GM19455 (cell line): Measurements from ENCODE around the gene PRR5.
"Not testable (repeated sequence)": the region's sequence is repeated elsewhere in the genome, so short reads cannot be mapped to it uniquely, and the experiment has no call there.

Source experiments
- ATAC-seq: cut with Tn5 transposase; IDR thresholded peaks from one replicate; pipeline ENCODE4 v1.9.1; 2021; ENCODE audit not compliant: unreplicated experiment

Gene PRR5, protein sequence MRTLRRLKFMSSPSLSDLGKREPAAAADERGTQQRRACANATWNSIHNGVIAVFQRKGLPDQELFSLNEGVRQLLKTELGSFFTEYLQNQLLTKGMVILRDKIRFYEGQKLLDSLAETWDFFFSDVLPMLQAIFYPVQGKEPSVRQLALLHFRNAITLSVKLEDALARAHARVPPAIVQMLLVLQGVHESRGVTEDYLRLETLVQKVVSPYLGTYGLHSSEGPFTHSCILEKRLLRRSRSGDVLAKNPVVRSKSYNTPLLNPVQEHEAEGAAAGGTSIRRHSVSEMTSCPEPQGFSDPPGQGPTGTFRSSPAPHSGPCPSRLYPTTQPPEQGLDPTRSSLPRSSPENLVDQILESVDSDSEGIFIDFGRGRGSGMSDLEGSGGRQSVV

DNA sequence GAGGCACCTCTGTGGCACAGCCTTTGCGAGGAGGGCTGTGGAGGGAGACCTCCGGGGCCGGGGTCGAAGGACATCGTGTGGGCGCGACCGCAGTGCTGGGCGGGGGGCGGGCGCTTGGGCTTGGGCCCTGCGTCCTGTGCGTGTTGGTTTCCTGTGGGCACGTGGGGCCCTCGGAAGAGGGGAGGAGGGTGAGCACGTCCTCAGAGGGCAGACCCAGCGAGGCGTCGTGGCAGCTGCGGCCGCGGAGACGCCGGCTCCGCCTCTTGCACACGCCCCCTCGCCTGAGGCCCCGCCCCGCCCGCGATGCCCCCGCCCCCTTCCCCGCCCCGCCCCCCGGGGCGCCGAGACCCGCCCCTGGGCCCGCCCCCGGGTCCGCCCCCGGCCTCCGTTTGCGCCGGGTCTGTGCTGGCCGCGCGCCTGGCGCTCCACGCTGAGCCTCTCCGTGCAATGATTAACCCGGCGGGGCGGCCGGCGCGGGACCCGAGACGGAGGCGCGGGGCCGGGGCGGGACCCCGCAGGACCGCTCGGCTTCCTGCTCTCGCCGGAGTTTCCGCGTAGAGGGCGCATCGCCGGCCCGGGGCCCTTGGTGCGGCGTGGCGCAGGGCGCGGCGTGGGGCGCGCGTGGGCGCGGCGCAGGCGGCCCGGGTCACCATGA, at the start of gene PRR5:
TSS of gene PRR5 (plus strand) at position 381 of the 655 bp plus-strand sequence. CDS start at position 652, 271 bp downstream.
- no peak for ATAC-seq

GRCh38 chr22:44652866-44653265, 49.1 kb upstream of the PRR5 start:
- ATAC-seq, result not testable (repeated sequence)

GRCh38 chr22:44658311-44658953, 43.6 kb upstream of the PRR5 start:
- ATAC-seq, result no peak

DNA sequence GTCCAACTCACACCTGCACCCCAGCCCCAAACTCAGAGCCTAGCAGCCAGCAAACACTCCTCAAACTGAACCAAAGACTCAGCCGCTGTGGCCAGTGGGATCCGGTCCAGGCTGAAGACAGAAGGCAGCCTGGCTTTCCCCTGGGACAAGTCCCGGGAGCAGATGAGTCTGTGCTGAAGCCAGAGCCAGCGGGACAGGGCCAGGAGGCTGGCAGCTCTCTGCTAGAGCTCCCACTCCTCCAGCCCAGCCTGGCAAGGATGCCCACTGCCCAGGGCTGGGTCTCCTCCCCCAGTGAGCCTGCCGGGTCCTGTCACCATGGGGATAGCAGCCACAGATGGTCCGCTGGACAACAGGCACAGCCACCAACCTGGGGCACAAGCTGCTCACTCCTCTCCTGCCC, 42.9 kb upstream of the PRR5 start:
- no peak for ATAC-seq

DNA sequence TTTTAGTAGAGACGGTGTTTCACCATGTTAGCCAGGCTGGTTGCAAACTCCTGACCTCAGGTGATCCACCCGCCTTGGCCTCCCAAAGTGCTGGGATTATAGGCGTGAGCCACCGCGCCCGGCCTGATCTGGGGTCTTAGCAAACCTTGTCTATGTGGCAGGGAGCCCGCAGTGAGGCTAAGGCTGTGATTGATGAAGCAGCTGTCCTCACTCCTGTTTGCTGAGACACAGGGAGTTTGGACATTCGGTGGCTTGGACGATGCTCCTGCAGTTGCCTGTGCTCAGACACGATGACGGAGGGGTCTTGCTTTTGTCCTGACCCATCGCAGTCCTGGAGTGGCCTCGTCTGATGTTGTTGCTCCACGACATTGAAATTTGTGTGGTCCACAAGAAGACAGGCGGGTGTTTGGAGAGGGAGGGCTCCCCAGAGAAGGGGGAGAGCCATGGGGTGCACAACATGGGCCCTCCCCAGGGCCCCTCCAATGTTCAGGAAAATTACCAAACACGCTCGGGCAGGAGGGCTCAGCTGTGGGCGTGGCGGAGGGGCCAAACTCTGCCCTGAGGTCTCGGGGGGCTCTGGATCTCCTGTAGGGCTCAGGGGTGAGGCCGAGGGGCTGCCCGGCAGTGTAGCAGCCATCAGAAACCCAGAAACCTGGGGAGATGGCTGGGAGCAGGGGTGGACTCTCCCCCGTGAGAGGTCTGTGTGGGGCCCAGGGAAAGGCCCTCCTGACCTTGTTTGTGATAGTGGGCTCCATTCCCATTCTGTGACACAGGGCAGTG, 41.8 kb upstream of the PRR5 start:
- ATAC-seq, result no peak

DNA sequence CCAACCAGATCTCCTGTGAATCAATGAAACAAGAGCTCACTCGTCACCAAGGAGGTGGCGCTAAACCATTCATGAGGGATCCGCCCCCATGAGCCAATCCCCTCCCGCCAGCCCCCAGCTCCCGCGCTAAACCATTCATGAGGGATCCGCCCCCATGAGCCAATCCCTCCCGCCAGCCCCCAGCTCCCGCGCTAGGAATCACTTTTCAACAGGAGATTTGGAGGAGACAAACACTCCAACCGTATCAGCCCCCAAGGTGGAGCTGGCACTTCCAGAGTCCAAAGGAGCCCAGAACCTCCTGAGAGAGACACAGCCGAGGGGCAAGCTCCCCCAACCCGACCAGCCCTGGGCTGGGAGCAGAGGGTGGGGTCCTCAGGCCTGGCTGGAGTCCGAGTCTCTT, 40.9 kb upstream of the PRR5 start:
- ATAC-seq, result no peak

- ATAC-seq, result no peak
Measured at GRCh38 chr22:44661659-44662569, 40.1 kb upstream of the PRR5 start.

DNA sequence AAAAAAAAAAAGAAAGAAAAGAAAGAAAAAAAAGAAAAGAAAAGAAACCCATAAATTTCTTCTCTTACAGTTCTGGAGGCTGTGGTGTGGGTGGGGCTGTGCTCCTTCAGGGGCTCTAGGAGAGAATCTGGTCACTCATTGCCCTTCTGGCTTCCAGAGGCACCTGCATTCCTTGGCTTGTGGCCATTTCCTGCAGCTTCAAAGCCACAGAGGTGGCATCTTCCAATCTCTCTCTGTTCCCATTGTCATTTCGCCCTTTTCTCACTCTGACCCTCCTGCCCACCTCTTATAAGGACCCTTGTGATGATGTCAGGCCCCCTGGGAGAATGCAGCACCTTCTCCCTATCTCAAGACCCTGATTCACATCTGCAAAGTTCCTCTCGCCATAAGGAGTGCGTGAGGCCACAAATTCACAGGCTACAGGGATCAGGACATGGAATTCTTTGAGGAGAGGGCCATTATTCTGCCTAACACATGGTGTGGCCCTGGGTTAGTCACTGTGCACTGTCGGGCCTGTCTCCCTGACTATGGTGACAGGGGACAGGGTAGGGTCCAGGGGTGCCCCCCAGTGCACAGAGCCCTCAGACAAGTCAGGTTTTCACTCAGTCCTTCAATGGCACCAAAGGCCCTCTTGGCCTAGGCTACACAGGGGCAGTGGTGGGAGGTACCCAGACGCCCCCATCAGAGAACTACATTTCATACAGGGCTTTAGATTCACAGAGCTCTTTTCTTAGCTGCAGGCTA, 38.6 kb upstream of the PRR5 start:
- no peak for ATAC-seq

DNA sequence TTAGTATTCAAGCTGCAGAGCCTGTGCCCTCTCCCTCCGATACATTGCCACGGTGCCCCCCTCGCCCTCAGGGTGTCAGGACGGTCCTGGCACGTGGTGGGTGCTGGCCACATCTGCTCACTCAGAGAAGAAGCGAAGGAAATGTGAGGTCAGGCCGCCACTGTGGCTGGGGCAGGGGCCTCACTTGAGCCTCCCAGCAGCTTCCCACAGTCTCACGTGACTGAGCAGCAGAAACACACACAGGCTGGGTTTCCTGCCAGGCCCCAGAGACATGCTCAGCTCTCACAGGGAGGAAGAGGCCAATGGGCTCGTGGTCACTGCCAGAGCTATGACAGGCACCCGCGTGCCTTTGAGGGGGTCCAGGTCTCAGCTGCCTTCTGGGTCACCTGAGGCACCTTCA, 37.9 kb upstream of the PRR5 start:
- ATAC-seq, result no peak

DNA sequence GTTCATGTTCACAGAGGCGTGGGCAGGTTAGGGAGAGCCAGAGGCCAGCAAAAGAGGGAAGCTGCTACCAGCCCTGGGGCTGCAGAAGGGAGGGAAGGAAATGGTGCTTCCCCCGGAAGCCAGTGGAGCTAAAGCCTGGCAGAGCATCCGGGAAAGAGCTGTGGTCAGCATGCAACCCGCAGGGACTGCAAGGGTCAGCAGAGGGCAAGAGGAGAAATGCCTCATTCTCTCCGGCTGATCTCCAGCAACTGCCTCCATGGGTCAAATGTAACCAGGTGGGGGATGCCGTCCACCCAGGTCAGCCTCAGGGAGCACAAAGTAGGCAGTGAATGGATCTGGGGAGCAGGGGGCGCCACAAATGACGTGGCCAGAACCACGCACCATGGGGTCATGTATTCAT, 36.9 kb upstream of the PRR5 start:
- ATAC-seq, result no peak

GRCh38 chr22:44666207-44666585, 35.8 kb upstream of the PRR5 start:
- ATAC-seq, result no peak

DNA sequence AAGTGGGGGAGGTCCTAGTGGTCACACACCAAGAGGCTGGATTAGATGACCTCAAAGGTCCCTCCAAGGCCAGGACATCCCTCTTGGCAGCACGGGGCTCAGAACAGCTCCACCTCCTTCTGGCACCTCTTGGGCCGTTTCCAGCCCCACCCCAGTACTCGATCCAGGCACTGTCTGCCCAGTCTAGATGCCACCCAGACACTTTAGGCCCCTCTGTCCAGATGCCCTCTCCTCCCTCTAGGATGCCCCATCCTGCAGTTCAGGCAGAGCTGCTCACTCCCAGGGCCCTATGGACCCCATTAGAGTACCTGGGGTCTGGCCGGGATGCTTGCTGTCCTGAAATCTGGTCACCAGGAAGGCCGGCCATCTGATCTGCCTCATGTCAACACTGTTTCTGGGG, 34.7 kb upstream of the PRR5 start:
- no peak for ATAC-seq

DNA sequence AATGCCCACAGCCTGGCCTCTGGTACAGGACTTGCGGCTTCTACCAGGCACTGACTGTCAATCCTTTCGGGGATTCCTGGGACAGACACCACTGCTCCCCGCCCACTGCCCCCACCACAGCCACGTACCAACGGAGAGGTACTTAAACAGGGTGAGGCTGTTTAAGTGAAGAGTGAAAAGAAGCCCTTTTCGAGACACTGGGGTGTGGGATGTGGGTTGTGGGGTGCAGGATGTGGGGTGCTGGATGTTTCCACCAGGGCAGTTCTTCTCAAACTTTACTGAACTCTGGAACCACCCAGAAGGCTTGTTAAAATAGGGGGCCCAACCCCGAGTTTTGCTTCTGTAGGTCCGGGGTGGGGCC, 34.2 kb upstream of the PRR5 start:
- ATAC-seq, result no peak

DNA sequence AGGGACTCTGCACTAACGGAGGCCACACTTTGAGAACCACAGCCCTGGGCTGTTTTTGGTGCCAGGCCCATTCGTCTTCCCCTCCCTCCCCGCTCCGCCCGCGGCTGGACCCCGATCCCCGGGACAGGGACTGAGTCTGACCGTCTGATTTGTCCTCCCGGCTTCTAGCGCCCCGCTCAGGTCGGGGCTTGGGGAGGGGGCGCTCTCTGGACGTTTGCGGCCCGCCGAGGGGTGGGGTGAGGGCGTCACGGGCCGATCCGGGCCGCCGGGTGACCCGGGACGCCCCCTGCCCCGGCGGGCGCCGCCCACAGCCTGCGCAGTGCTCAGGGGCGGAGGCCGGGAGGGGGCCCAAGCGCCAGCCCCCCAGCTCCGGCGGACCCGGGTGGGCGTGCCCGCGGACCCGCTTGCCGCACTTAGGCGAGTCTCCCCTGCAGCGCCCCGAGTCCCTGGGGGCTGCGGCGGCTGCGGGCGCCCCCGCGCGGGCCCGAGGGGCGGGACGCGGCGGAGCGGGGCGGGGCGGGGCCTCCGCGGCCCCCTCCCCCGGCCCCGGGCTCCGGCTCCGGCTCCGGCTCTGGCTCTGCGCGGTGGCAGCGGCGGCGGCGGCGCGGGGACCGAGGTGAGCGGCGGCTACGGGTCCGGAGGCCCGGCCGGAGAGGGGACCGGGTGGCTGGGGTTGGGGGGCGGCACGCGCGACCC, 33.7 kb upstream of the PRR5 start:
- no peak for ATAC-seq

- ATAC-seq, result no peak
Measured at GRCh38 chr22:44668886-44669521, 33.0 kb upstream of the PRR5 start.

- ATAC-seq, result no peak
Measured at GRCh38 chr22:44669561-44669976, 32.4 kb upstream of the PRR5 start.

DNA sequence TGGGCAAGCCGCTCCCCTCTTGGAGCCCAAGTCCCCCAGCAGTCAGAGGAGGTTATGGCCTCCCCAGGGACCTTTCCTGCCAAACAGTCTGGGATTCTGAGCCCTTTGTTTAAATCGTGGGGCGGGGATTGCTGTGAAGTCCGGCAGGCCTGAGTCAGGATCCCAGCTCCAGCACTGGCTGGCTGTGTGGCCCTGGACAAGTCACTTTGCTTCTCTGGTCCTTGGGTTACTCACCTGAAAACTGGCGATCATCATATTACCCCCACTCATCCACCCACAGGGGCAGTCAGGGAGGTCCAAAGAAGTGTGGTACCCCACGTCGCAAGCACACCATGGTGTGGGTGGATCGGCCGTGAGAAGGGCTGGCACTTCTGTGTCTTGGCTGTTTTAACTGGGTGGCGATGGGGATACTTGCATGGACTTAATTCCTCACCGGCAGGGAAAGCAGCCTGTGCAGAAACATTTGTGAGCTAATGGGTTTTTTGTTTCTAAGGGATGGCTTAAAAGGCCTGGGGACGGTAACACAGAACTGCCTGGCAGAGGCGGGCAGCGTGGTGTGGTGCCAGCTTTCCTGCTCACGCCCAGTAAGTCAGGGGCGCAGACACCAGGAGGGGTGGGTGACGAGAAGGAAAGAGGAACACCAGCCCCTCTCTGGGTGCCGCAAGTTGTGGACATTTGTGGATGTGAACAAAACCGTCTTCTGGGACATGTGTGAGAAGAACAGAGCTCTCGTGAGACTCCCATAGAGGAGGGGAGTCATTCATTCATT, 31.6 kb upstream of the PRR5 start:
- ATAC-seq, result no peak

DNA sequence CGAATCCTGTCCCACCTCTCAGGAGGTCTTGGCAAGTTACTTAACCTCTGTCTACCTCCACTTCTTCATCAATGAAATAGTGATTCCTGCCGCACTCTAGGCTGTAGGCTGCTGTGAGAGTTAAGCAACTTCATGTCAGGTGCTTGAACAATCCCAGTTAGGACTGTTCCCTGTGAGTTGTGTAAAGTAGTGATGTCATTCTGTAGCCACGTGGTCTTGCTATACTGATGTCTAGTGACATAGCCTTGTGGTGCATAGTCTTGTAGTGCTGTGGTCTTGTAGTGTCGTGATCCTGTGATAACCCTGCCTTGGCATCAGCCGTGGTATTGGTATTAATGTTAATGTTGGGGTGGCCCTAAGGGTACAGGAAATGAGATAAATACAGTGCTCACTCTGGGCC, 30.3 kb upstream of the PRR5 start:
- ATAC-seq, result no peak
